GM21360 (cell line): ENCODE measurements around the gene LGR6.
"Not testable (repeated sequence)": the region's sequence is repeated elsewhere in the genome, so short reads cannot be mapped to it uniquely, and the experiment has no call there.

Experiments used
- ATAC-seq: cut with Tn5 transposase; IDR thresholded peaks from one replicate; pipeline ENCODE4 v1.9.1; 2021; ENCODE audit warnings: mild to moderate bottlenecking, moderate library complexity; ENCODE audit not compliant: unreplicated experiment

Gene LGR6

DNA sequence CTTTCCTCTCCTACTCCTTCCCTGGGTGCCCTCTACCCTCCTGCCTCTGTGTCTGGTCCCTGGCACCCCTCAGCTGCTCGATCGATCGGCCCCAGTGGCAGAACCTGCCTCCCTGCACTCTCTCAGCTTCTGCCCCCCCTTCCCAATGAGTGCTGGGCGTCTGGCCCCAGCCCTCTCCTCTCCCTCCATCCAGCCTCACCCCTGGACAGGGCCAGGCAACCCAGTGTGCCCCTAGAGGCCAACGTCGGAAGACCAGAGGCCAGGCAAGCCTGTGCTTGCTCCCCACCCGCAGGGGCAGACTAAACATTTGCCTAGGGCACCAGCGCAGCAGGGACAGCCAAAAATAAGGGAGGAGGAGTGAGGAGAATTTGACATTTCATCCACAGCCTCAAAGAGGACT, 43.5 kb downstream of the LGR6 start:
- no peak for ATAC-seq

DNA sequence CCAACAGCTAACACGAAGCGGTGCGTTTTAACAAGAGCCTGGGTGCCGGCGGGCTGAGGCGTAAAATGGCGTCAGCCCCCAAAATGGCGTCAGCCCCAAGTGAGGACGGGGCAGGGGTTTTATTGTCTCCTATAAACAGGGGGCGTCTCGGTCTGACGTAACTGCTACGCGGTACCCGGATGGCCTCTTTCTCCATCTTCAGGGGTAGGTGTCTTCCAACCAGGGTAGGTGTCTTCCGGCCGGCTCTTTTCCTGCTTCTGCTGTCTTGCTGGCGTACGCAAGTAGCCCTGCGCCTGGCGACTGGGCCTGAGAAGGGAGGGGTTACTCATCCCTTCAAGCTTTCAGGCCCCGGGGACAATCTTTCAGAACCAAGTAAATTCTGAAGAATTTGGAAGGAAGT, 45.3 kb downstream of the LGR6 start:
- no peak for ATAC-seq

DNA sequence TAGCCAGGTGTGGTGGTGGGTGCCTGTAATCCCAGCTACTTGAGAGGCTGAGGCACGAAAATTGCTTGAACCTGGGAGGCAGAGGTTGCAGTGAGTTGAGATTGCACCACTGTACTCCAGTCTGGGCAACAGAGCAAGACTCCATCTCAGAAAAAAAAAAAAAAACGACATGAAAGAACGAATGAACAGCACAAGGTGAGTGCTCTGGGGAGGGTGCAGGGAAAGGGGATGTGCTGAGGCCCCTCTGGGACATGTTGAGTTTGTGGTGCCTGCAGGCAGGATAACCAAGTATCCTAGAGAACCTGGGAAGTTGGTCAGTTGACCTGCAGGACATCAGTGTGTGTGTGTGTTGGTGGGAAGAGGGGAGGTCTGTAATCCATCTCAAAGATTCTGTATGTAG, 46.6 kb downstream of the LGR6 start:
- ATAC-seq = not testable (repeated sequence)

DNA sequence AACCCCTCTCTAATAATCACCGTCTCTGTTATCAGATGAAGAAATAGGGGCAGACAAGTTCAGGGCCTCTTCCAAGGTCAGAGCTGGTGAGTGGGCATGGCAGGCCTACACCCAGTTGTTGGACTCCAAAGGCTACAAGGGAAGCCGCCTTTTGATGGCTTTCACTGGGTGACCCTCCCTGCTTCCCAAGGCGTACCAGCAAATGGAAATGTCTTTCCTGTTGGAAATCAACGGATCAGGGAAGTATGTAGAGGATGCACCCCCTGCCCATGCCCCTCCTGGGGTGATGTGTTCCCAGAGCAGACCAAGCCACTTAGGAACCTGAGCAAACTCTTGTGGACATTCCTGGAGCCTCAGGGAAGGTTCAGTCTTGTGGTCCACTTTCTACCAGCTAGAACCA, 47.4 kb downstream of the LGR6 start:
- ATAC-seq = no peak

DNA sequence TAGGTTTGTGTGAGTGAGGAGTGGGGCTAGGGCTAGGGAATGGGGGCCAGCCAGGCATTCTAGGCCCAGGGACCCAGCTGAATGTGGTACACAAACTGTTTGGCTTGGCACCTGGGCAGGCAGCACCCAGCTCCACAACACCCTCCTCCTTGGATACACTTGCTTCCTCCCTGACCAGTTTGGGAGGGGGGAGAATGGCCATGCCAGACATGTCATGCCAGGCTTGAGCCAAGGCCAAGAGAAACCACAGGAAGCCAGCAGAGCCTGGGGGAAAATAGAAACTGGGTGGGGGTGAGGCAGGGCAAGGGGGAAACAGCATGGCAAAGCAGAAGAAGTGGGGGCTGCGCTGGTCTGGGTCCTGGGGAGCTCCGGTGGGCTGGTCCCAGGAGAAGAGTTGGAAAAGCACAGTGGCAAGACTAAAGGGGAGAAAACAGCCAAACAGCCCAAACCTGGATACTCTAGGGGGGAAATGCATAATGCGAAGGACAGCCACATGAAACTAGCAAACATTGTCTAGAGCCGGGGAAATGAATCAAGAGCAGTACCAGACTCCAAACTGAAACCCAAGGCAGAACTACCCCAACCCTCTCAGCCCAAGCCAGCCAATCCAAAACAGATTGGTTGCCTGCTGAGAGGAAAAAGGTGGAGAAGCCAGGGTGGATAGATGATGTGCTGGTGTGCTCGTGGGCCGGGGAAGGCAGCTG, 47.9 kb downstream of the LGR6 start:
- no peak for ATAC-seq

DNA sequence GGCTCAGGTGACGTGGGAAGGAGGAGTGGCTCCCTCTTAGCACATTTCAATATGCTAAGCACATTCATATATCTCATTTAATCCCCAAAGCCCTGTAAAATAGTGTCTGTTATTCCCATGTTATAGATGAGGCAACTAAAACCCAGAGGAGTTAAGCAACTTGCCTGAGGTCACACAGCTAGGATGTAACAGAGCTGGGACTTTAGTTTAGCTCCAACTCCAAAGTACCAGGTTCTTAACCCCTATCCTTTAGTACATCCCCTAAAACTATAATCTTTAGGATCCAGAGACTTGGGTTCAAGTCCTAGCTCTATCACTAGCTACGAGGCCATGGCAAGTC, 48.5 kb downstream of the LGR6 start:
- ATAC-seq = no peak

DNA sequence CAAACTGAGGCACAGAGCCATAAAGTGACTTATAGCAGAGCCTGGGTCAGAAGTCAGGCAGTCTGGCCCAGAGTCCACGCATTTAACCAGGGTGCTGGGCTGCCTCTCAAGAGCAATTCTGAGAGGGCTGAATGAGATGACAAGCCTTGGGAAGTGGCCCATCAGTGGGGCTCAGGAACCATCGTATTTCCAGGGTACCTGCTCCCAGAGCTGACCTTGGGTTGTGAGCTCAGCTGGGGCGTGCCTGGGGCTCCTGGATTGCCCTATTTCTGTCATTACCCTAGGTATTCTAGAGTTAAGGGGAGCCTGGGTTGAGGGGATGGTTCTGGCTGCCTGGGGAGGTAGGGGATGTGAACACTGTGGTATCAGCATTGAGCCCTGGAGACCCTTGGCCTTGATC, 49.4 kb downstream of the LGR6 start:
- no peak for ATAC-seq

DNA sequence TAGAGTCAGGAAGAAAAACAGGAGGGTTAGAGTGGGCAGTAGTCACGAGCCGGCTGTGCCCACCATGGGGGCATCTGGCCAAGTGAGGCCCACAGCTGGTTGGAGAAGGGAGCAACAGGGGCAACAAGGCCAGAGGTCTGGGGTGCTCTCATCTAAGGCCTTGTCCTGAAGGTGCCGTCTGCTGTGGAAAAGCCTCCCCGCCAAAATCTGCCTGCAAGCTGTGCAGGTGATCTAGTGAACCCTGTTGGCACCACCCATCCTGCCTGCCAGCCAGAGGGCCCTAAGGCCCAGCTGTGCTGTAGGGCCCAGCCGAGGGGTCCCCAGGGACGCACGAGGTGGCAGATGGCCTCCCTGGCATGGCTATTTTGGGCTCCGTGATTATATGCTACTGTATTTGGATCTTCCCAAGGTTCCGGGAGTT, 51.3 kb downstream of the LGR6 start:
- no peak for ATAC-seq

DNA sequence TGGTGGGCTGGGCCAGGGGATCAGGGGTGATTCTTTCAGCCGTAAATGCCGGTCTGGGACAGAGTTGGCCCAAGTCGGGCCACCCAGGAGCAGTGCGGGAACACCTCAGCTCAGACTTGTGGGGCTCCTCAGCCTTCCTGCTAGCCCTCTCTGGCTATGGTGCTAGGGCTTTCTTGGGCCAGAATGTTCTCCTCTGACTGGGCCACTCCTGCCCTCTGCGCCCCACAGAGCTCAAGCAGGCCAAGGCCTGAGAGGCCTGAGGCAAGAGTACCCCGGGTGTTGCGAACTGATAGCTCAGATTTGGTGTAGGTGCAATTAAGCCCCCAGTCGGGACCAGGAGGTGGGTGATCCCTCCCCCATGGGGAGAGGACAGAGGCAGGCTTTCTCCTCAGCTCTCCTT, 51.8 kb downstream of the LGR6 start:
- no peak for ATAC-seq

DNA sequence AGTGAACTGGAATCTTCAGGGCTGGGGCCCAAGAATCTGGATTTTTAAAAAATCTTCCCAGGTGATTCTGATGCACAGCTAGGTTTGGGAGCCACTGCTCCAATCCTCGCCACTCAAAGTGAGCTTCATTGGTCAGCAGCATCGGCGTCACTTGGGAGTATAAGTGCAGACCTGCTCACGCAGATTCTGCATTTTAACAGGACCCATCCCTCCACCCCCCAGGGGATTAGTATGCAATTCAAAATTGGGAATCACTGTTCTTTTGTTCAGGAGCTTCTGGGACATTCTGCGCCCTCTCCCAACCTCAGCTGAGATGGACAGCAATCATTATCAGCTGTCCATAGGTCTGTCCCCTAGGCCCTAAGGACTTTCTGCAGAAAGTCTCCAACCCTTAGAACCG, 53.5 kb downstream of the LGR6 start:
- ATAC-seq = no peak

DNA sequence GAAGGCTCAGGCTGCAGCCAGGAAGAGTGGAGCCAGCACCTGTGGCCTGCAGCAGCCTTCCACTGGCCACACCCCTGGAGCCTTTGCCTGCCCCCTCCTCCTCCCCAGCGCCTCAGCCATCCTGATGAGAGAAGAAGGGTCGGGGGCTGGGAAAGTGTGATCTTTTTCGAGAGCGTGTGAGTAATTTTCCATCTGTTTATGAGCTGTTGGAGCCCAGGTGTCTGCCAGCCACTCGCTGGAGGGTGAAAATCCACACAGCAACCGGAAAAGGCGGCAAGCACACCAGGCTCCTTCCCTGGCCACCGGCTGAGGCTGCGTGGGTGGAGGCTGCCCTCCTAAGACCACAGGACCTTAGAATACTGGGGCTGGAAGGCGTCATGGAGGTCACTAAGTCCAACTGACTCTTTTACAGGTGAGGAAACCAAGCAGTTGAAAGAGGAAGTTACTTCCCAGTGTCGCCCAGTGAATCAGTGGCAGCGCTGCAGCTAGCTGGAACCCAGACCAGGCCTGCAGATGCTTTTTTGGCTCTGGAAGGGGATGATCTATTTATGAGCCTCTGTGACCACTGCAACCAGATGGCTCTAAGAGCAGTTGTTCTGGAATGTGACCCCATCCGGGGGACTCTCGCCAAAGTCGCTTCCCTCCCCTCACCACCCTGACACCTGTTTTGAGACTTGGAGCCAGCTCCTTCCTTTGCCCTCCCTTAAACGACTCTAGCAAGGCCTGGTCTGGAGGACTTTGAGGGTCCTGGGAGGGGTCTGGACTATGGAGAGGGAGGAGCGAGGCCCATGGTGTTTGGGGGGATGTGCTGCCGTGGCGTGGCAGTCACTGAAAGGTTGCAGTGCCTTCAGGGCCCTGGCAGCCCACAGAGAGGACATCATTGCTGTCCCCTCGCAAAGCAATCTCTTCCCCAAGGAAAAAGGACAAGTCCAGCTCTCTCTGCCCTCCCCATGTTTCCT, 54.5 kb downstream of the LGR6 start:
- no peak for ATAC-seq

DNA sequence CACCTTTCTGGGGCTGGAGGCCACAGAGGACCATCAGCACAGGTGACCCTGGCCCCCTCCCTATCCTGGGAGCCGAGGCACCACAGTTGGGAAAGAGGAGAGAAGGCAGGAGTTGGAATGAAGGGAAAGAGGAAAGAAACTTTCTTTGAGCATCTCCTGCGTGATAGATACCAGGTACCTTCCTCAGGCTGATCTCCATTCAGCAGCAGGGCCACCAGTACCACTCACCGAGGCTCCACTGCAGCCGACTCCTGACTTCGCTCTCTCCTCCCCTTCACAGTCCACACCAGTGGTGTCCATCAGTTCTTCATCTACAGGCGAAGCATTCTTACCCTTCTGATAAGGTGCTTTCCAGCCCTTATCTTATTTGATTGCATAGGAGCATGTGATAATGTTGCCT, 55.3 kb downstream of the LGR6 start:
- ATAC-seq = no peak

DNA sequence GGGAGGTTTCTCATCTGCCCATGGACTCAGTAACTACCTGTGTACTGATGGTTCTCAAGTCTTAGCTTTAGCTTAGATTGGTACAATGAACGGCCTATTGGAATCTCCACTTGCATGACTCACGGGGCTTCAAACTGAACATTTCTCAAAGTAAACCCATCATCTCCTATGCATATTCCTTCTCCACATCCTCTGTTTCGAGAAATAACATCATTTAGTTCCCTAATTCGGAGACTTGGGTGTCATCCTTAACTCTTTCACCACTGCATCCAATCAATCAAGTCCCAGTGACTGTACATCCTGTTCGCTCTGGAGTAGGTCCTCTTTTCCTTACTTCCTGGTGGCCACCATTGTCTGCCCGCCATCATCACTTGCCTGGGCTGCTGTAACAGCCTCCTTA, 55.8 kb downstream of the LGR6 start:
- ATAC-seq = no peak

DNA sequence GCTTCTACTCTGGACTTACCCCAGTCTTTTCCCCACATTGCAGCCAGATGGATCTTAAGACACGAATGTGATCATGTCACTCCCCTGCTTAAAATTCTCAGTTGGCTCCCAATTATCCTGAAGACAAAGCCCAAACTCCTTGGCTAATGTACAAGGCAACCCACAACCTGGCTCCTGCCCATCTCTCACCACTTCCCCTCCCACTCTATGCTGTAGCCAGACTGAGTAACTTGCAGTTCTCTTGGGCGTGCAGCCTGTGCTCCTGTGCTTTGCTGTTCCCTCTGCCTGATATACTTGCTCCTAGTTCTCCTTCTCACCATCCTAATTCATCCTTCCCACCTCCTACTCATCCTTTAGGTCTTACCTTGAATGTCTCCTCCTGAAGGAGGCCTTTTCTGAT, 56.2 kb downstream of the LGR6 start:
- no peak for ATAC-seq

DNA sequence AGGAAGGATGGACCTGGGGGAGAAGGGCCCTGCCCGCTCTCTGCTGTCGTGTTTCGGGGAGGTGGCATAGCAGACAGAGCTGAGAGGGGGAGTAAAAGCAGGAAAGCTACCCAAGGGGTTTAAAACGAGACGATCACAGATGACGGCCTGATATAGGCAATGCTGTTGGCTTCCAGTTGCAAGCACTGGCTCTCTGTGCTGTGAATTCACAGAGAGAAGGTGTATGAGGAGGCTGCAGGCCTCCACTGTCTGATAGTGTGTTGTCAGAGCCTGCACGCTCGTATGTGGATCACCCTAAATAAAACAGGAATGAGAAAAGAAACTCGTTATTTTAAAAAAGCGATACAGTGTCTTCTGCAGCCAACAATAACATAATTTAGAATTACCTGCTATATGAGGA, 57.4 kb downstream of the LGR6 start:
- no peak for ATAC-seq

DNA sequence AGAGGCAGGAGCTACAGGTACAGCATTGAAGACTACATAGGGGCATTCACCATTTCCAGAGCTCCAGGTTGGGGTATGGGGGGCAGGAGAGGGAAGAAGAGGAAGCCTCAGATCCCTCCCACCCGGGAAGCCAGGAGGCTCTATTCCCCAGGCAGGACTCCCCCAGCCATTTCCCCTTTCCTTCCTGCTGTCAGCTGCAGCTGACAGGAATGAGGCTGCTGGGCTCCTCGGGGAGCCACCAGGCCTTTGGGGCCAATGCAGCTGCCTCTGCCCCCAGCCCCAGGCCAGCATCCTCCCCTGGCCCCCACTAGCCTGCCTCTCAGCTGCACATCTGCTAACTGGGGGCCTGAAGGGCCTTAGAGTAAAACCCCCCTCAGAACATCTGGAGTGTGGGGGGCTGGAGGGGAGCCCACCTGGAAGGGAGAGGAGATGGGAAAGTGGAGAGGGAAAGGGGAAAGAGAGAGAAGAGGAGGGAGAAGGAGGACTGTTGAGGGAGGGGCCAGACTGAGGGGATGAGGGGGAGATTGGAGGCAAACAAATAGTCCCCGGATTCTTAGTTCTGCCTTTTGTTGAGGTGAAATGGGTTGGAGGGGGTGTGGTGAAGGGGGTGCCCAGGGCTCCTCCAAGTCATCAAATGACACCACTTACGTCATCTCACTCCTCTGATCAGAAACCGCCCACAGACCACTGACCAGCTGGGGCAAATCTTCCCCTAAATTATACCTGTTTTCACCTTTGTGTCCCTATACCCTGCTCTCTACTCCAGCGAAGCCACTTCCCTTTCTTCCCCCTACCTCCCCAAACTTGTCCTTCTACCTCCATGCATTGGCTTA, 58.0 kb downstream of the LGR6 start:
- no peak for ATAC-seq

DNA sequence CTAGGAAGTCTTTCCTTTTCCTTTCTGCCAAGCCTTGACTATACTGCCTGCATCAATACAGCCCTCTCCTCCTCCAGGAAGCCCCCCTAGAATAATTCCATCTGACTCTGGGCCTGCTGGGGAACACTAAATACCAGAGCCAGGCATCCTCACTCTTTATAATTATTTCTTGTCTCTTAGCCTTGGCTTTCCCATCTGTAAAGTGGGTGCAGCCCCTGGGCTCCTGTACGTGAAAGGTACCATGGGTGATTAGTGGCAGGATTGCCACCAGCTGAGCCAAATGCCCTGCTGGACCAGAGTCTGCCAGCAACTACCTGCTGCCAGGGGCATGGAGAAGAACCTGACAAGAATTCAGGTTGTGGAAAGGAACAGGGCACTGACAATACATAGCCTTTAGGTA, 58.7 kb downstream of the LGR6 start:
- no peak for ATAC-seq

DNA sequence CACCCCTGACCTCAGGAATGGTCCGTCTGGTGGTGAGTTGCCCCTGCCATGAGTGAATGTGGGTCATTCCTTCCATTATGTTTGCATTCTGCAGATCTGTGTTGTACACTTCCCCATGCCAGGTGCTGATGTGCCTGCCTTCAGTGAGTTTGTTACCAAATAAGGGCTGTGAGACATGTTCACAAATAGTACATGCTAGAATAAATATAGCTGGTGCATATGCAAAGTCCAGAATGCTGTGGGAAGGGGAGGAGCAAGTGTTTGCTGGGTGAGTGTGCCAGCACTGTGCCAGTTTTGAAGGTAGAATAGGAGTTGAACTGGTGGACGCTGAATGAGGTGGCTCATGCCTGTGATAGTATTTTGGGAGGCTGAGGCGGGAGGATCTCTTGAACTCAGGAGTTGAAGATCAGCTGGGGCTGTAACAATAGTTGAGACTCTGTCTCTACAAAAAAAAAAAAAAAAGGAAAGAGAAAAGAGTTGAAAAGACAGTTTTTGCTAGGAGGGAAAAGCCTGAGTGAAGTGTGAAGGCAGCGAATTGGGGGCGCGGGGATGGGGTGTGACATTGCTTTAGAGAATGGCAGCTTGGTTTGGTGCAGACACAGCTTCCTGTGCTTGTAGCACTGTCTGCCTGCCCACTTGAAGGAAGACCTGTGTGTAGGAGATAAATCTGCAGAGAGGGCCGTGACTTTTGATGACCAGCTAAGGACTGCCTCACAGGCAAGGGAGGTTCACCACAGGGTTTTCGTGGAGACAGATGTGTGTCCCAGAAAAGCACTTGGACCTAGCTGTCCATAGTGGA, 61.1 kb downstream of the LGR6 start:
- no peak for ATAC-seq

DNA sequence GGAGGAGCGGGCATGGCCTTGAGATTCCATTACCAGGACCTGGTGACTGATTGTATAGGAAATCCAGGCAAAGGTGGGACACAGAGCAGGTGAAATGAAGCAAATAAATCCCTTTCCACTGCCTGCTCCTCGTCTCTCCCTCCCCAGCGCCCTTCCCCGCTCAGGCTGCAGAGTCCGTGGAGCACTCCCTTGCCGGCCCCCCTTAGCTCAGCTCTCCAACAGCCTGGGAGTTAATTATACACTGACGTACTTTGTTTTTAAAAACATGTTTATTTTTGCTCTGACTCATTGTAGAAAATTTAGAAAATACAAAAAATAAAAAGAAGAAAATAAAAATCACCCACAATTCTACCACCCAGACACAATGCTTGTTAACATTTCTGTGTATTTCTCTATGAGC, 61.7 kb downstream of the LGR6 start:
- ATAC-seq = no peak

DNA sequence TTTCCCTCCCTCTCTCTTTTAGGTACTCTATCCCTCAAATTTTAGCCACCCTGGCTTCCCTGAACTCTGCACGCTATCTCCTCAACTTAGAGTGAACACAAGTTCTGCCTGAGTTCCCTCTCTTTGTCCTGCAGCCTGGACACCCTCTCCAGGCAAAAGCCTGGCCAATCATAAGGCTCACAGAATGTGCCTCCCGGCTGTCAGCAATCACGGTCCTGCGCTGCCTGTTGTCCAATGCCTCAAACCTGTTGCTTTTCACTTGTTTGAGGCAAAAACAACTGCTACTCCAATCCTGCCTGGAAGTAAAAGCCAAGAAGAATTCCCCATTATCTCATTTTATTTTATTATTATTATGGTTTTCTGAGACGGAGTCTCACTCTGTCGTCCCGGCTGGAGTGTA, 66.1 kb downstream of the LGR6 start:
- no peak for ATAC-seq
